NCI-H2171 treated with DMSO at 0.1 percent for 48 hours (cell line): ENCODE measurements around the gene SCYGR5.
"Not testable (repeated sequence)": the region's sequence is repeated elsewhere in the genome, so short reads cannot be mapped to it uniquely, and the experiment has no call there.

ENCODE experiments used
- DNase-seq: peaks from one replicate; lab custom pipeline; 2025; lab: John Stamatoyannopoulos, UW

SCYGR5 gene

GRCh38 chr2:227666631-227667170 is at the start of gene SCYGR5:
TSS of gene SCYGR5 (plus strand) at chr2:227666804. CDS start at chr2:227666804, 0 bp downstream.
- DNase-seq = not testable (repeated sequence)

- DNase-seq = no peak
These were observed 49.0 kb upstream of the SCYGR5 start, which contains the start of gene SCYGR4 for GRCh38 chr2:227617316-227618230. TSS of gene SCYGR4 (plus strand) at chr2:227617498. CDS start at chr2:227617498, 0 bp downstream.

- DNase-seq = no peak
These were observed 43.4 kb upstream of the SCYGR5 start for GRCh38 chr2:227623226-227623625.

GRCh38 chr2:227625420-227625819 is 41.2 kb upstream of the SCYGR5 start:
- DNase-seq = no peak

- no peak for DNase-seq
These were observed 39.9 kb upstream of the SCYGR5 start for GRCh38 chr2:227626580-227627151.

- no peak for DNase-seq
These were observed 38.8 kb upstream of the SCYGR5 start for GRCh38 chr2:227627769-227628168.

GRCh38 chr2:227629435-227629834 is 37.2 kb upstream of the SCYGR5 start:
- no peak for DNase-seq

- no peak for DNase-seq
These were observed 36.3 kb upstream of the SCYGR5 start for GRCh38 chr2:227630322-227630721.

GRCh38 chr2:227632827-227633226 is 33.8 kb upstream of the SCYGR5 start:
- no peak for DNase-seq

GRCh38 chr2:227634201-227634600 is 32.4 kb upstream of the SCYGR5 start:
- no peak for DNase-seq

GRCh38 chr2:227642656-227643055 is 23.9 kb upstream of the SCYGR5 start:
- DNase-seq = no peak

GRCh38 chr2:227643990-227644551 is 22.5 kb upstream of the SCYGR5 start:
- DNase-seq = no peak

- no peak for DNase-seq
These were observed 13.2 kb upstream of the SCYGR5 start for GRCh38 chr2:227653419-227653818.

GRCh38 chr2:227654426-227654825 is 12.2 kb upstream of the SCYGR5 start:
- no peak for DNase-seq

GRCh38 chr2:227655454-227655853 is 11.2 kb upstream of the SCYGR5 start:
- DNase-seq = no peak

- no peak for DNase-seq
These were observed 9.3 kb upstream of the SCYGR5 start for GRCh38 chr2:227657199-227657845.

GRCh38 chr2:227661025-227661649 is 5.5 kb upstream of the SCYGR5 start:
- no peak for DNase-seq

- DNase-seq = no peak
These were observed 4.8 kb upstream of the SCYGR5 start for GRCh38 chr2:227661827-227662226.

- DNase-seq = no peak
These were observed 1.2 kb upstream of the SCYGR5 start for GRCh38 chr2:227665189-227665940.

GRCh38 chr2:227671170-227671905 is 4.7 kb downstream of the SCYGR5 start:
- no peak for DNase-seq
